ENCODE measurements around the gene WNT7B. TPM values are rescaled to one million over a fixed set of nuclear protein-coding genes. Genes with fewer than 3 reads are reported as not detected.

WNT7B gene
- total and polyA plus RNA-seq, 2 experiments from 2014 or later, result 0.10 TPM; not detected in 1

GRCh38 chr22:45972889-45973253 lies 4.1 kb downstream of the WNT7B start:
- Histone ChIP-seq H3K4me1 (ENCODE audit: insufficient read depth) (peaks cover 15% of the 10 kb centered on the region), H3K27ac (ENCODE audit: low read depth) (no peak overlapping the region), H3K79me2 (replicated peaks; ENCODE audit: insufficient read depth) (no peaks in the 10 kb centered on the region), H3K36me3 (ENCODE audit: insufficient read depth) (no peaks in the 10 kb centered on the region), H2AFZ (no peak overlapping the region), H3K4me3 (peak overlapping the region; percentile 35; the same call in 1 of the 2 replicates), H3K4me2 (peak overlapping the region; percentile 66; the same call in 1 of the 2 replicates), H3K9me2 (ENCODE audit: insufficient read depth) (no peaks in the 10 kb centered on the region), H3F3A (replicated peaks; ENCODE audit: low read depth) (no peaks in the 10 kb centered on the region; the same call in 1 of the 2 replicates), H3K27me3 (ENCODE audit: insufficient read depth) (peaks cover 84% of the 10 kb centered on the region), H4K20me1 (replicated peaks; ENCODE audit: insufficient read depth) (peaks cover 4% of the 10 kb centered on the region; the same call in 1 of the 2 replicates)
- peaks cover 27% of the 10 kb centered on the region for H3K4me1 Mint-ChIP-seq
- peaks cover 19% of the 10 kb centered on the region for H3K9me3 Mint-ChIP-seq
- H3K4me3 Mint-ChIP-seq, result peak overlapping the region; percentile 32; the same call in 2 of the 3 replicates
- TF ChIP-seq NANOG (IDR thresholded peaks at IDR 0.05; ENCODE audit: borderline replicate concordance) (no peak), EZH2 (IDR thresholded peaks at IDR 0.05; ENCODE audit: low read depth, unreplicated experiment) (no peak), ZNF114 (CRISPR knock-in tag; IDR thresholded peaks at IDR 0.05) (no peak), EZH2phosphoT487 (IDR thresholded peaks at IDR 0.05; ENCODE audit: unreplicated experiment) (no peak), ZNF462 (CRISPR knock-in tag; IDR thresholded peaks at IDR 0.05) (no peak), JUNB (IDR thresholded peaks at IDR 0.05; ENCODE audit: unreplicated experiment) (no peak), STAT1 (IDR thresholded peaks at IDR 0.05; ENCODE audit: unreplicated experiment) (no peak), CTCF (conservative IDR thresholded peaks at IDR 0.05; ENCODE audit: low read depth in 2 of 2) (no peak; a peak in 1 of 4 replicates), CREB1 (CRISPR knock-in tag; IDR thresholded peaks at IDR 0.05; ENCODE audit: low read depth) (no peak), ETS1 (IDR thresholded peaks at IDR 0.05) (no peak), POLR2AphosphoS5 (IDR thresholded peaks at IDR 0.05; ENCODE audit: low read depth) (no peak), ZNF331 (CRISPR knock-in tag; IDR thresholded peaks at IDR 0.05; ENCODE audit: low read depth) (no peak), REST (IDR thresholded peaks at IDR 0.05; ENCODE audit: unreplicated experiment) (no peak)
- H3K27me3 Mint-ChIP-seq (ENCODE audit: insufficient read depth, low read depth, poor library complexity), result peaks cover 82% of the 10 kb centered on the region
- DNase-seq (ENCODE audit: low spot score) (no peak), ATAC-seq (no peak)
- peaks cover 11% of the 10 kb centered on the region; the same call in 2 of the 3 replicates for H3K36me3 Mint-ChIP-seq (ENCODE audit: low read depth)
- no peak overlapping the region for H3K27ac Mint-ChIP-seq

Data from GM23338 (cell line).